ENCODE measurements around the gene AURKA.

AURKA gene

DNA sequence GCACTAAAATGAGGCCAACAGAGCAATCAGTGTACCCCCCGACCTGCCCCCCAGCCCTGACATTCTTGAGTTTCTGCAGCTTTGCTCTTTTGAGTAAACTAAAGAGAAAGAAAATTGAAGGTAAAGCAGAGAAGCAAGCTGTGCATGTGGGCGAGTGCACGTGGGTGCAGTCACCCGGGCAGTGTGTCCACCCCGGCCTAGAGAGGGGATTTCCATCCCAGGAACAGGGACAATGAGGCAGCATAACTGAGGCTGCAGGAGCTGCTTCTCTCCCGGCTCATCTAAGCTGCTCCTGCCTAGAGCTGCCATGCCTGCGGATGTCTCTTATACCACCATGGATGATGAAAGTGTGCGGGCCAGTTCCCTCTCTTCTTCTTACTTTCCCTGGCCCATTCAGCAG, 36.9 kb upstream of the AURKA start:
- TF ChIP-seq, protein P1, sequence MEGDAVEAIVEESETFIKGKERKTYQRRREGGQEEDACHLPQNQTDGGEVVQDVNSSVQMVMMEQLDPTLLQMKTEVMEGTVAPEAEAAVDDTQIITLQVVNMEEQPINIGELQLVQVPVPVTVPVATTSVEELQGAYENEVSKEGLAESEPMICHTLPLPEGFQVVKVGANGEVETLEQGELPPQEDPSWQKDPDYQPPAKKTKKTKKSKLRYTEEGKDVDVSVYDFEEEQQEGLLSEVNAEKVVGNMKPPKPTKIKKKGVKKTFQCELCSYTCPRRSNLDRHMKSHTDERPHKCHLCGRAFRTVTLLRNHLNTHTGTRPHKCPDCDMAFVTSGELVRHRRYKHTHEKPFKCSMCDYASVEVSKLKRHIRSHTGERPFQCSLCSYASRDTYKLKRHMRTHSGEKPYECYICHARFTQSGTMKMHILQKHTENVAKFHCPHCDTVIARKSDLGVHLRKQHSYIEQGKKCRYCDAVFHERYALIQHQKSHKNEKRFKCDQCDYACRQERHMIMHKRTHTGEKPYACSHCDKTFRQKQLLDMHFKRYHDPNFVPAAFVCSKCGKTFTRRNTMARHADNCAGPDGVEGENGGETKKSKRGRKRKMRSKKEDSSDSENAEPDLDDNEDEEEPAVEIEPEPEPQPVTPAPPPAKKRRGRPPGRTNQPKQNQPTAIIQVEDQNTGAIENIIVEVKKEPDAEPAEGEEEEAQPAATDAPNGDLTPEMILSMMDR (IDR thresholded peaks at IDR 0.05; ENCODE audit: low read depth, low read length, missing control alignments): no peak
- no peak for DNase-seq (ENCODE audit: low read depth)
- no peak overlapping the region for H3K4me3 ChIP-seq (ENCODE audit: low read depth, low read length)
- in situ Hi-C loops (cut with HindIII; ENCODE audit: low sequenced_read_pairs): no loop called here

DNA sequence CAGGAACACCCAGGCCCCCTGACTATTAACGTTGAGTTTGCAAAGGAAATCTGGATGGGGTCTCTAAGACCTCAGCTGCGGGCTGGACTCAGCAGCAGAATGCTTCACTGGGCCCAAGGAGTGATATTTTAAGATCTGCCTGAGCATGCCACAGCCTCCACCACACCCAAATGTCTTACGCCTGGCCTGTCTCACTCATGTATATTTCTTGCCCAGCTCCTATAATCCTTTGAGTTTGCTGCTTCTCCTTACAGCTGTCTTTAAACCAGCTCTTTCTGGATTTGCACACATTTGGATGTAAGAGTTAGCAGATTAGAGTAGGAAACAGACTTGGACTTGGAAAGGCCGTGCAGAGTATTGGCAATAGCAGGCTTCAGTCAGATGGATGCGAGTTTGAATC, 36.4 kb upstream of the AURKA start:
- no peak for DNase-seq (ENCODE audit: low read depth)
- in situ Hi-C loops (cut with HindIII; ENCODE audit: low sequenced_read_pairs): no loop called here
- H3K4me3 ChIP-seq (ENCODE audit: low read depth, low read length): no peak overlapping the region
- TF ChIP-seq, protein P1 (IDR thresholded peaks at IDR 0.05; ENCODE audit: low read depth, low read length, missing control alignments): no peak

DNA sequence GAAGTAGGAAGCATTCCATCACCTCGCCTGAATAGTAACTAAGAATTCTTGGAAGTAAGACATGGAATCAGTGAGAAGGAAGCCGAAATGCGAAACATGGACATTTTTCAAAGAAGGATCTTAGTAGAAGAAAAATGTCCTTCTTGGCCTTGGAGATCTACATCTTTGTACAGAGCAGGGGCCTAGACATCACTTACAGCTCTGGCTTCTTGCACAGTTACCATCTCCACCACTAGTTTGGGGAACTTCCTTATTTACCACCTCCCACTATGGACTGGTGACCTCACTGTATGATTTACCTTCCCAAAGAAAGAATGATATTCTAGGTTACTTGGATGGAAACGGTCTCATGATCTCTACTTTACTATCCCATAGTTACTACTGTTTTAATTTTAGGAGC, 35.8 kb upstream of the AURKA start:
- in situ Hi-C loops (cut with HindIII; ENCODE audit: low sequenced_read_pairs): no loop called here
- TF ChIP-seq, protein P1 (IDR thresholded peaks at IDR 0.05; ENCODE audit: low read depth, low read length, missing control alignments): no peak

DNA sequence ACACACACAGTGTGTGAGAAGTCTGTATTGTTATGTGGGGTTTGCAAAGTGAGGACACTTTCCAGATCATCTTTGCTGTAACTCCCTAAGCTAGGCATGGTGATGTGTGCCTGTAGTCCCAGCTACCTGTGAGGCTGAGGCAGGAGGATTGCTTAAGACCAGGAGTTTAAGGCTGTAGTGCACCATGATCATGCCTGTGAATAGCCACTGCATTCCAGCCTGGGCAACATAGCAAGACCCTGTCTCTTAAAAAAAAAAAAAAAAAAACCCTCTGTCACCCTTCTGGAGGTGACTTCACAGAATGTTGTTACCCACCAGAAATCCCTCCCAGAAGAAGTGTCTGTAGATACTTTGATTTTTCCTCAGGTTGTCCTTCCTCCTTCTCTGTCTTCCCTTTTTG, 34.9 kb upstream of the AURKA start:
- in situ Hi-C loops (cut with HindIII; ENCODE audit: low sequenced_read_pairs): no loop called here
- H3K4me3 ChIP-seq (ENCODE audit: low read depth, low read length): no peak overlapping the region
- no peak for DNase-seq (ENCODE audit: low read depth)
- TF ChIP-seq, protein P1 (IDR thresholded peaks at IDR 0.05; ENCODE audit: low read depth, low read length, missing control alignments): no peak

More for the DNA sequence above, 35.8 kb upstream of the AURKA start:
- no peak overlapping the region for H3K4me3 ChIP-seq (ENCODE audit: low read depth, low read length)
- no peak for DNase-seq (ENCODE audit: low read depth)

DNA sequence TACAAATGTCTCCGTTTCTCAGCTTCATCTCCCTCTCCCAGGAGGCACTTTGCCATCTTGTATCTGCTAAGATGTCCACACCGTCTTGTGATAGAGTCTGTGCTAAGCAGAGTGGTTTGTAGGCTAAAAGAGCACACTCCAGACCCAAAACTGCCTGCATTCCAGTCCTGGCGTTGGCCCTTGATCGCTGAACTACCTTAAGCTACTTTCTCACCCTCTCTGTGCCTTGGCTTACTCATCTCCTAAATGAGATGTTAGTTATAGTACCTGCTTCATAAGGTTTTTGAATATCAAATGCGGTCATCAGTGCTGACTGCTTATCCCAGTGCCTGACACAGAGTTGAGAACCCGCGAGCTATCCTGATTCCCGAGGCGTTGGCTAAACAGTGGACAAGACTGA, 34.0 kb upstream of the AURKA start:
- no peak overlapping the region for H3K4me3 ChIP-seq (ENCODE audit: low read depth, low read length)
- TF ChIP-seq, protein P1 (IDR thresholded peaks at IDR 0.05; ENCODE audit: low read depth, low read length, missing control alignments): no peak
- DNase-seq (ENCODE audit: low read depth): no peak
- in situ Hi-C loops (cut with HindIII; ENCODE audit: low sequenced_read_pairs): no loop called here

DNA sequence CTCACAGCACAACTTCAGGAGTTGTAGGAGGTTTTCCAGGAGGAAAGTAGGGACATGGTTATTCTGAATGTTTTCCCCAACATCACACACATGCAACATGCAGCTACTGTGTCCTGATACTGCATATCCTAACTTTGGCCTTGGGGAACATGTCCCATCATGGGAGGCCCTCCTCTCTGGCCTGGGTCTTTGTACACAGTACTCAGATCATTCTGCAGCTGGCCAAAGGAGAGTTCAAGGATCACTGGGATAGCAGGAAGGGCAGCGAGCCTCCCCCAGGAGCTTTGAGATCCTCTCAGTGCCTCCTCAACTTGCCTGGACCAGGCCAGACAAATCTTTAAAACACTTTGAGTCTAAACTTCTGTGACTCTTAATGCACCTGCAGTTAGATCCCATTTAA, 32.9 kb upstream of the AURKA start:
- TF ChIP-seq, protein P1 (IDR thresholded peaks at IDR 0.05; ENCODE audit: low read depth, low read length, missing control alignments): no peak
- no peak overlapping the region for H3K4me3 ChIP-seq (ENCODE audit: low read depth, low read length)
- no peak for DNase-seq (ENCODE audit: low read depth)
- in situ Hi-C loops (cut with HindIII; ENCODE audit: low sequenced_read_pairs): no loop called here

DNA sequence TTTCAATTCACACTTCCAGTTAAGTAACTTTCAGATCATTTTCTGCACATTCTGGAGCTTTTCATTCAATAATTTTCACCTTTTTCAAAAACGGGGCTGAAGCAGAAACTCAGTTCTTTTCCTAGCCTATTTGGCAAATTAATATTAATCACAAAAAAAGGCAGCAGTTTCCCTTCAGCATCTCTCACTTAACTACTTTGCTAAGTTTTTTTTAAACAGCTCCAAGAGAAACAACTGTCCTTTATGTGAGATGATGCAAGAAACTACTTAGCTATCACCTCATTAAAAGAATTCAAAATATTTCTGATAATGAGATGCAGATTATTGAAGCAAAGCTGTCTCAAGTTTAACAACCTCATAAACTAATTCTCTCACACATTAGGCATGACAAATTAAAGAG, 31.9 kb upstream of the AURKA start:
- H3K4me3 ChIP-seq (ENCODE audit: low read depth, low read length): no peak overlapping the region
- in situ Hi-C loops (cut with HindIII; ENCODE audit: low sequenced_read_pairs): no loop called here
- no peak for DNase-seq (ENCODE audit: low read depth)
- TF ChIP-seq, protein P1 (IDR thresholded peaks at IDR 0.05; ENCODE audit: low read depth, low read length, missing control alignments): no peak

All from astrocyte of the cerebellum (primary cell).